Stimulated activated CD8-positive, alpha-beta memory T cell treated with anti-CD3 and anti-CD28 coated beads, Interleukin-12 subunit alpha, Interleukin-12 subunit beta, amount 100 ng/mL, for 24 hours (primary cell): ENCODE data around the gene SCLT1.

Source experiments
- DNase-seq: peaks from one replicate; pipeline ENCODE4 v3.0.0-alpha.2; 2020; ENCODE audit errors: extremely low read depth

The SCLT1 gene

GRCh38 chr4:128840711-128841318 lies 252.5 kb downstream of the SCLT1 start:
- no peak for DNase-seq

GRCh38 chr4:128837679-128838078 lies 255.7 kb downstream of the SCLT1 start:
- no peak for DNase-seq

DNA sequence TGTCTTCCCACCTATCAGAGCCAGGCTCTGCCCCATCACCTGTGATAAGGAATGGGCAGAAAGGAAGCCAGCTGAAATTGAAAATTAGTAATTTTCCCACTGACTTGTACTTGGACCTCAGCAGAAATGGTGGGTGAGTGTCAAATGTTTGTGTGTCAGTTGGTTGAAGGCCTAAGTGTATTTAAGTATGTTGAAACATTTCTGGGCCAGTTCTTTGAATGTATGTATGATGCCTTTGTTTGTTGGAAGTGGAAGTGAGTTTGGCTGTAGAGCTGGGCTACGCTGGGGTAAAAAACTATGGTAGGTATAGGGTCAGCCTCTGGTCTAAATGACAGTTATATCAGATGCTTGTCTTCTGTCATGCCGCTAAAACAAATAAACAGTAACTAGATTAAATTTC lies 256.1 kb downstream of the SCLT1 start:
- DNase-seq: no peak

DNA sequence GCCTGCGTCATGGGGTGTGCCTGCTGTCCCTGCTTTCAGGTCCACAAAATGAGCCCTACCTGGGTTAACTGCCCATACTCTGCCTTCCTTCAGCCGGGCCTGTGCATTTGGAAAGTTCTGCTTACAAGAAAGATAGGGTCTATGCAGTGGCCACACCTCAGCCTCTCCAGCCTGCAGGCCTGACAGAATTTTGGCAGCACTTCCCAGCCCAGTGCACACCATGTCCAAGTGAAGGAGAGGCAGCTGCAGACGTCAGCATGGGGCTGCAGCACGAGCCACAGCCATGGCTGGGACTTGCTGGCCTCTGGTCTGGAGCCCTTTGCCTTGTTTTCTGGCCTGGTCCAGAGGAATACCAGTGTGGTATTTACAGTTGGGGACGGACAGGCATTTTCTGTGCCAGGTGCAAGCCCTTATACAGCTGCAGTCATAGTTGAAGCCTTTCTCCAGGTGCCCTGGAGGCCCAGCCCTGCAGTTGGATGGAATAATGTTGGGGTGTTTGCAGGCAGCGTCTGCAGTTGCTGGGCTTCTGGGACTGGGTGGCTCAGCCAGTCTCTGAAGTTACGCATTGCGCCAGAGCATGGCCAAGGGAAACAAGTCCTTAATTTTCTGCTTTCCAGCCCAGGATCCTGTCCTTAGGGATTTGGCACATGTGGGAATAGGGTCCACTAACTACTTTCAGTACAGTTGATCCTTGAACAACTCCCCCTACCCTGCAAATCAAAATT lies 257.7 kb downstream of the SCLT1 start:
- no peak for DNase-seq
